Body of pancreas (tissue), 4 donors: ENCODE measurements around the gene NAXE.

ENCODE experiments used
- POLR2A ChIP-seq, 3 donors: fragments of 450-650 bp; IDR thresholded peaks; one replicate each; pipeline ENCODE4 v1.6.1; 2016; ENCODE audit warnings: antibody characterized with exemption in 3 of 3, mild to moderate bottlenecking in 2 of 3
- TF ChIP-seq, protein P1 (sequence below), 7 experiments: fragments of 450-650 bp in 4 of 7; fragments of 200-600 bp in 3 of 7; sonication (generic) in 3 of 7; IDR thresholded peaks; one replicate each; pipeline ENCODE4 v1.5.1; 2016 to 2019; ENCODE audit warnings: antibody characterized with exemption in 7 of 7

DNA sequence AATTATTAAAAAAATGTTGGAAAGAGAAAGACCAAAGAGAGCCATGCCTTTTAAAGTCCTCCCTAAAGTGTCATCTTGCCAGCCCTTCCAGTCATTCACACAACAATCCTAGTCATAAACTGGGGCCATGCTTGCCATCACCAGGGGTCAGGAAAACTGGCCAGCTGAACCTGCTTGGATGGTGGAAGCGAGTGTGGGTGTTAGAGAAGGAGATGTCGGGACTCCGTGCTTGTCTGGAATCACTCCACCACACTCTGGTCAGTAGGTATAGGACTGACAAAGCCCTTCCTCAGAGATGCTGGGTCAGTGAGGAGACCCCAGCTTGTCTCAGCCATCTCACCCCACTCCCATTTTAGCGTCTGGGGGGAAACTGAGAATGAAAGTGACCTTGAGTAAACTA, 24.4 kb downstream of the NAXE start:
- TF ChIP-seq, protein P1, sequence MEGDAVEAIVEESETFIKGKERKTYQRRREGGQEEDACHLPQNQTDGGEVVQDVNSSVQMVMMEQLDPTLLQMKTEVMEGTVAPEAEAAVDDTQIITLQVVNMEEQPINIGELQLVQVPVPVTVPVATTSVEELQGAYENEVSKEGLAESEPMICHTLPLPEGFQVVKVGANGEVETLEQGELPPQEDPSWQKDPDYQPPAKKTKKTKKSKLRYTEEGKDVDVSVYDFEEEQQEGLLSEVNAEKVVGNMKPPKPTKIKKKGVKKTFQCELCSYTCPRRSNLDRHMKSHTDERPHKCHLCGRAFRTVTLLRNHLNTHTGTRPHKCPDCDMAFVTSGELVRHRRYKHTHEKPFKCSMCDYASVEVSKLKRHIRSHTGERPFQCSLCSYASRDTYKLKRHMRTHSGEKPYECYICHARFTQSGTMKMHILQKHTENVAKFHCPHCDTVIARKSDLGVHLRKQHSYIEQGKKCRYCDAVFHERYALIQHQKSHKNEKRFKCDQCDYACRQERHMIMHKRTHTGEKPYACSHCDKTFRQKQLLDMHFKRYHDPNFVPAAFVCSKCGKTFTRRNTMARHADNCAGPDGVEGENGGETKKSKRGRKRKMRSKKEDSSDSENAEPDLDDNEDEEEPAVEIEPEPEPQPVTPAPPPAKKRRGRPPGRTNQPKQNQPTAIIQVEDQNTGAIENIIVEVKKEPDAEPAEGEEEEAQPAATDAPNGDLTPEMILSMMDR (IDR thresholded peaks at IDR 0.05), result no peak
- no peak for TF ChIP-seq POLR2A (IDR thresholded peaks at IDR 0.05)
